Upper lobe of left lung (tissue), 6 donors: ENCODE results near the gene NAGLU. TPM values are rescaled to one million over a fixed set of nuclear protein-coding genes. Genes with fewer than 3 reads are reported as not detected.
A peak's percentile ranks its signal among the peaks of the same experiment; 100 is the strongest.

Experiments
- ATAC-seq, 2 donors: fragments of 200-7000 bp; cut with Tn5 transposase; one replicate each; pipeline ENCODE4 v1.9.1; 2022; ENCODE audit warnings: mild to moderate bottlenecking in 2 of 2, moderate library complexity in 2 of 2; ENCODE audit not compliant: low FRiP score in 2 of 2
- DNase-seq, 2 donors: peaks; one replicate each; pipeline ENCODE4 v3.0.0-alpha.2; 2019 to 2020
- H3K27ac ChIP-seq, 4 donors: fragments of 200-600 bp; sonication (generic); one replicate each; pipeline ENCODE4 v1.5.1; 2016 to 2019
- H3K27me3 ChIP-seq, 4 donors: fragments of 200-600 bp; sonication (generic); one replicate each; pipeline ENCODE4 v1.5.1; 2017 to 2019
- H3K36me3 ChIP-seq, 4 donors: fragments of 200-600 bp; sonication (generic); one replicate each; pipeline ENCODE4 v1.5.1; 2016 to 2019
- H3K4me1 ChIP-seq, 4 donors: fragments of 200-600 bp; sonication (generic); one replicate each; pipeline ENCODE4 v1.5.1; 2018 to 2019
- H3K4me3 ChIP-seq, 4 donors: fragments of 200-600 bp; sonication (generic); one replicate each; pipeline ENCODE4 v1.5.1; 2017 to 2019; ENCODE audit warnings: mild to moderate bottlenecking in 2 of 4, moderate library complexity in 1 of 4
- H3K9me3 ChIP-seq, 4 donors: fragments of 200-600 bp; sonication (generic); one replicate each; pipeline ENCODE4 v1.5.1; 2018 to 2019
- CTCF ChIP-seq, 6 experiments: fragments of 450-650 bp in 4 of 6; fragments of 200-600 bp in 2 of 6; sonication (generic) in 2 of 6; IDR thresholded peaks; one replicate each; pipeline ENCODE4 v1.5.1; 2016 to 2019; ENCODE audit warnings: antibody characterized with exemption in 6 of 6
- EP300 ChIP-seq, 4 donors: sonication (generic); formaldehyde crosslinking; IDR thresholded peaks; one replicate each; pipeline ENCODE4 v1.5.1; 2017; ENCODE audit warnings: antibody characterized with exemption in 4 of 4, control low read depth in 2 of 4
- POLR2A ChIP-seq, 4 donors: fragments of 450-650 bp; IDR thresholded peaks; one replicate each; pipeline ENCODE4 v1.5.1; 2016 to 2017; ENCODE audit warnings: antibody characterized with exemption in 4 of 4, mild to moderate bottlenecking in 2 of 4
- POLR2AphosphoS5 ChIP-seq, 2 donors: sonication (generic); formaldehyde crosslinking; IDR thresholded peaks; one replicate each; pipeline ENCODE4 v1.5.1; 2017; ENCODE audit warnings: antibody characterized with exemption in 2 of 2
- WGBS, 2 donors: methylation state at CpG; one replicate each; pipeline ENCODE4 v1.1.5; 2017 to 2018; 5-methylcytosine and 5-hydroxymethylcytosine counted together
- total RNA-seq, 6 donors: library from RNA; depleted of rRNA in 4 of 6; stranded (reverse); fragments of >200 nt in 4 of 6; gene quantifications; one replicate each; pipeline versions ENCODE4 v1.1.0 to v1.2.1, GENCODE V29; 2016 to 2021
- donor health status: DM: no; HTN: no; CAD: no; lungs with moderate emphysema.
- donor health status: DM: no; HTN: yes; CAD: no; lungs with severe emphysema.

NAGLU gene
- total RNA-seq, 6 donors from 2014 or later = 36.7 to 97.4 (median 68.4) TPM

DNA sequence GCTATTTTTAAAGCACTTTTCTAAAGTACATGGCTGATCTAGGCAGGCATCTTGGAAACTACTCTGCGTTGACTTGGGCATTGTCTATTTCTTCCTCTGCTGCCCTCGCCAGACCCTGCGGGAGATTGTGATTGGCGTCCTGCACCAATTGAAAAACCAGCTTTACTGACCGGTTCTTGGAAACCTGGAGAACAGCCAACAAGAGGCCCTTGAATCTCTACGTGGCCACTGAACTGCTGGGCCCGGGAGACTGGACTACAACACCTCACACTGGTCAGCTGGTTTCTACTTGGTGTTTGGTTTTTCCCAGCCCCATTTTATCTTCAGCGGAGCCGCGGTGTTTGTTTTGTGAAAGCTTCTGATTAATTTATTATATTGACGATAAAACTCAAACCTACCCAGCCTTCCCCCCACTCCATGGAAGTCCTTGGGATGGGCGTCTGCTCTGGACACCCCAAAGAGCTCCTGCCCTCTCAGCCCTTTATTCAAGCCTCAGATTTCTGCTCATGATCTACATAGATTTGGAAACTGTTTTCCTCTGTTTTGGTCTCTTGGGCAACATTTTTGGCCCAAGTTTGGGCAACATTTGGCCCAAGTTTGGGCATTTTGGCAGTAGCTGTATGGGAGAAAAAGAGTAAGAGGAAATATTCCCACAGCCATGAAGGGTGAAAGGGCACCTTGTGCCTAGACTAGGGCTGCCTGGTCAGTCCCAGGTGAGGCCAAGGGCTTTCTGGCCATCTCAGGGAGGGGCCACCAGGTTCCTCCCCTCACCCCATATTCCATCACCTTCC lies 35.6 kb downstream of the NAGLU start:
- Histone ChIP-seq H3K36me3 (peaks cover 44 to 72% (median 66%) of the 10 kb centered on the region in 4 donors), H3K27me3 (no peaks in the 10 kb centered on the region), H3K9me3 (no peaks in the 10 kb centered on the region), H3K4me3 (no peak overlapping the region), H3K27ac (peak overlapping the region in 3 of 4 donors; percentile 1 to 32 (median 12)), H3K4me1 (peaks cover 23 to 38% (median 31%) of the 10 kb centered on the region in 4 donors)
- DNase-seq = peak in 1 of 2 donors; percentile 88
- WGBS, 2 donors = 63 to 70% methylated on average over 12 of the region's 12 CpGs
- no peak for ATAC-seq
- no peak for TF ChIP-seq POLR2AphosphoS5 (IDR thresholded peaks at IDR 0.05)

GRCh38 chr17:42573095-42573494 lies 37.1 kb downstream of the NAGLU start:
- H3K27me3 ChIP-seq = no peaks in the 10 kb centered on the region
- no peaks in the 10 kb centered on the region for H3K9me3 ChIP-seq
- no peak overlapping the region for H3K4me3 ChIP-seq
- WGBS, 2 donors = 78% methylated on average over 4 of the region's 4 CpGs
- TF ChIP-seq CTCF (IDR thresholded peaks at IDR 0.05) (no peak), POLR2A (IDR thresholded peaks at IDR 0.05) (no peak), EP300 (IDR thresholded peaks at IDR 0.05) (no peak), POLR2AphosphoS5 (IDR thresholded peaks at IDR 0.05) (no peak)
- peaks cover 22 to 41% (median 32%) of the 10 kb centered on the region in 4 donors for H3K4me1 ChIP-seq
- H3K27ac ChIP-seq = no peak overlapping the region
- DNase-seq (no peak), ATAC-seq (no peak)
- H3K36me3 ChIP-seq = peaks cover 44 to 72% (median 66%) of the 10 kb centered on the region in 4 donors

DNA sequence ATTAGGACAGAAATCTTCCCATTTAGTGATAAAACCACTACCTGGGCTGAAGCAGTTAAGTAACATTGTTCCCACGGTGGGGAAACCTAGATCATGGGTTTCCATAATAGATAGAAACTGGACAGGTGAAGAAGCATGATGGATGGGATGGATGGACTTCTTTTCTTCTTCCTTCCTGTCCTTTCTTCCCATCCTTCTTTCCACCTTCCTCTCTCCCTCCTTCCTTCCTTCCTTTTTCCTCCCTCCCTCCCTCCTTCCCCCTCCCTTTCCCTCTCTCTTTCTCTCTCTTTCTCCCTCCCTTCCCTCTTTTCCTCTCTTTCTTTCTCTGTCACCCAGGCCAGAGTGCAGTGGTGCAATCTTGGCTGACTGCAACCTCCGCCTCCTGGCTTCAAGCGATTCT lies 38.4 kb downstream of the NAGLU start:
- DNase-seq (no peak), ATAC-seq (no peak)
- H3K36me3 ChIP-seq = peaks cover 44 to 64% (median 55%) of the 10 kb centered on the region in 4 donors
- H3K27me3 ChIP-seq = no peaks in the 10 kb centered on the region
- H3K4me1 ChIP-seq = peaks cover 21 to 41% (median 29%) of the 10 kb centered on the region in 4 donors
- H3K9me3 ChIP-seq = no peaks in the 10 kb centered on the region
- no peak overlapping the region for H3K4me3 ChIP-seq
- WGBS, 2 donors = 71 to 75% methylated on average over 3 of the region's 3 CpGs
- TF ChIP-seq EP300 (IDR thresholded peaks at IDR 0.05) (no peak), CTCF (IDR thresholded peaks at IDR 0.05) (no peak), POLR2A (IDR thresholded peaks at IDR 0.05) (no peak), POLR2AphosphoS5 (IDR thresholded peaks at IDR 0.05) (no peak)
- no peak overlapping the region for H3K27ac ChIP-seq

- peaks cover 16 to 30% (median 19%) of the 10 kb centered on the region in 4 donors for H3K4me1 ChIP-seq
- no peaks in the 10 kb centered on the region for H3K27me3 ChIP-seq
- H3K27ac ChIP-seq = peak overlapping the region; percentile 85 to 91 (median 88)
- no peak for DNase-seq
- peak overlapping the region; percentile 39 to 71 (median 62) for H3K4me3 ChIP-seq
- TF ChIP-seq EP300 (IDR thresholded peaks at IDR 0.05) (no peak), POLR2AphosphoS5 (IDR thresholded peaks at IDR 0.05) (no peak), CTCF (IDR thresholded peaks at IDR 0.05) (no peak), POLR2A (IDR thresholded peaks at IDR 0.05) (no peak)
- 7% methylated on average over 10 to 18 of the region's 18 CpGs for whole genome bisulfite sequencing, 2 donors
- H3K36me3 ChIP-seq = peaks cover 31 to 62% (median 47%) of the 10 kb centered on the region in 4 donors
- peak in 1 of 2 donors; percentile 3 for ATAC-seq
- no peaks in the 10 kb centered on the region for H3K9me3 ChIP-seq
These were observed 41.1 kb downstream of the NAGLU start for GRCh38 chr17:42577140-42577531.

- TF ChIP-seq POLR2AphosphoS5 (IDR thresholded peaks at IDR 0.05) = peak; percentile 77 to 84
- no peak for TF ChIP-seq EP300 (IDR thresholded peaks at IDR 0.05)
- peak in 1 of 4 donors; percentile 74 for TF ChIP-seq POLR2A (IDR thresholded peaks at IDR 0.05)
- TF ChIP-seq CTCF (IDR thresholded peaks at IDR 0.05) = peak in 5 of 6 experiments; percentile 40 to 69 (median 61)
- DNase-seq = peak; percentile 95 to 98
- WGBS, 2 donors = 1 to 2% methylated on average over 10 to 36 of the region's 52 CpGs
- Histone ChIP-seq H3K4me3 (peak within 1 kb of the TSS; percentile 39 to 71 (median 62)), H3K36me3 (peaks cover 31 to 62% (median 47%) of the 10 kb centered on the region in 4 donors), H3K27me3 (no peaks in the 10 kb centered on the region), H3K27ac (peak within 1 kb of the TSS; percentile 85 to 91 (median 88)), H3K4me1 (peaks cover 16 to 24% (median 18%) of the 10 kb centered on the region in 4 donors), H3K9me3 (no peaks in the 10 kb centered on the region)
- ATAC-seq = peak; percentile 97 to 98
These were observed 41.7 kb downstream of the NAGLU start, which contains the start of gene PSMC3IP for GRCh38 chr17:42577532-42578281. Gene PSMC3IP, minus strand, starts transcription at chr17:42577729. Its CDS starts 43 bp downstream, at chr17:42577686.
